ENCODE results near the gene XYLT1. TPM values are rescaled to one million over a fixed set of nuclear protein-coding genes. Genes with fewer than 3 reads are reported as not detected.

The XYLT1 gene
- total RNA-seq, 1 experiment from 2014 or later: 14.5 TPM

GRCh38 chr16:17501321-17501720 is 30.6 kb upstream of the XYLT1 start:
- no peak overlapping the region for H3K18ac ChIP-seq (ENCODE audit: insufficient read length, low read depth, low read length)
- no peaks in the 10 kb centered on the region for H3K27me3 ChIP-seq (ENCODE audit: insufficient read depth, low read length)
- no peaks in the 10 kb centered on the region for H3K4me1 ChIP-seq (ENCODE audit: insufficient read depth, low read length)
- peaks cover 7% of the 10 kb centered on the region; the same call in 1 of the 2 replicates for H3K27me3 Mint-ChIP-seq (ENCODE audit: low read depth)
- H2BK120ac ChIP-seq (ENCODE audit: low read depth, low read length, poor library complexity, severe bottlenecking): no peak overlapping the region
- peaks cover 12 to 15% of the 10 kb centered on the region in 2 experiments for H3K4me1 Mint-ChIP-seq
- no peak overlapping the region for H3K14ac ChIP-seq (ENCODE audit: insufficient read depth, low read length)
- H3T11ph ChIP-seq (ENCODE audit: low read length): no peak overlapping the region
- no peak overlapping the region for H2BK15ac ChIP-seq (ENCODE audit: low read depth, low read length)
- no peaks in the 10 kb centered on the region for H3K79me1 ChIP-seq (ENCODE audit: insufficient read depth, low read depth, low read length, poor library complexity, severe bottlenecking)
- H3K23me2 ChIP-seq (ENCODE audit: insufficient read length, low read depth, low read length, poor library complexity, severe bottlenecking): no peaks in the 10 kb centered on the region
- H3K56ac ChIP-seq (ENCODE audit: insufficient read length, low read depth, low read length): no peak overlapping the region
- H2BK20ac ChIP-seq (ENCODE audit: low read depth, low read length, poor library complexity, severe bottlenecking): no peak overlapping the region
- H2BK5ac ChIP-seq (ENCODE audit: insufficient read length, low read length): no peak overlapping the region
- peaks cover 0 to 14% (median 4%) of the 10 kb centered on the region in 3 experiments; a peak in 5 of 7 replicates for H3K36me3 Mint-ChIP-seq (ENCODE audit: insufficient read depth in 1 of 3, low read depth in 3 of 3)
- TF ChIP-seq CTCF (conservative IDR thresholded peaks at IDR 0.05): no peak
- H3K9me3 Mint-ChIP-seq: peaks cover 13 to 21% of the 10 kb centered on the region in 2 experiments
- no peak overlapping the region for H3K4me3 Mint-ChIP-seq
- H4K91ac ChIP-seq (ENCODE audit: insufficient read length, low read depth, low read length): no peak overlapping the region
- no peak overlapping the region for H2AK5ac ChIP-seq (ENCODE audit: insufficient read length, low read length)
- DNase-seq: no peak
- H4K20me1 ChIP-seq (ENCODE audit: control insufficient read depth, insufficient read depth, insufficient read length): no peaks in the 10 kb centered on the region
- no CpG with 5 or more reads among the region's 9 CpGs for WGBS (ENCODE audit: extremely low coverage, insufficient read length, low lambda C conversion rate)
- no peaks in the 10 kb centered on the region for H3K79me2 ChIP-seq (ENCODE audit: insufficient read depth, low read length)
- H3K27ac ChIP-seq (ENCODE audit: insufficient read length, low read depth, low read length): no peak overlapping the region
- H3K9ac ChIP-seq (ENCODE audit: extremely low read depth, insufficient read length, low read length): no peak overlapping the region
- no peak overlapping the region for H3K27ac Mint-ChIP-seq
- H3K9me3 ChIP-seq (ENCODE audit: control insufficient read depth, low read depth, low read length): no peaks in the 10 kb centered on the region
- H3K4me2 ChIP-seq (ENCODE audit: insufficient read depth, insufficient read length, low read length): no peak overlapping the region
- H3K4ac ChIP-seq (ENCODE audit: low read depth, low read length): no peak overlapping the region
- H2AFZ ChIP-seq (ENCODE audit: low read length): no peak overlapping the region
- no peak overlapping the region for H4K8ac ChIP-seq (replicated peaks; ENCODE audit: insufficient read length, low read depth, low read length)
- H3K23ac ChIP-seq (ENCODE audit: insufficient read length, low read depth, low read length): no peak overlapping the region
- H2BK12ac ChIP-seq (ENCODE audit: insufficient read length, low read depth, low read length): no peak overlapping the region
- no peak overlapping the region for H4K5ac ChIP-seq (ENCODE audit: insufficient read length, low read depth, low read length)

Data from H9 (cell line).